K562 (cell line): Measurements from ENCODE around the gene SUFU.

Source experiments
- MLX ChIP-seq, 2 experiments: fragments of 450-650 bp in 1 of 2; sonication (generic) in 1 of 2; formaldehyde crosslinking; conservative IDR thresholded peaks; 2 replicates each; pipeline versions ENCODE4 v1.4.0 to v1.8.1; 2020 to 2022; ENCODE audit warnings: mild to moderate bottlenecking in 1 of 2, missing genetic modification reagents in 1 of 2
- NBN ChIP-seq: fragments of 450-650 bp; IDR thresholded peaks from 2 replicates; pipeline ENCODE4 v1.6.1; 2016; ENCODE audit warnings: low read depth, mild to moderate bottlenecking
- POLR2A ChIP-seq: fragments of 450-650 bp; conservative IDR thresholded peaks from 2 replicates; pipeline ENCODE4 v1.6.1; 2016
- TSHZ1 ChIP-seq: fragments of 250-450 bp; sonication (Bioruptor Pico); IDR thresholded peaks from 2 replicates; pipeline ENCODE4 v1.4.0; 2020; ENCODE audit warnings: mild to moderate bottlenecking, moderate library complexity
- USF2 ChIP-seq: sonication (generic); formaldehyde crosslinking; IDR thresholded peaks from 2 replicates; pipeline ENCODE4 v1.5.0; 2020; ENCODE audit warnings: missing genetic modification reagents

GRCh38 chr10:102503264-102504178 is at the start of gene SUFU:
- TF ChIP-seq NBN: no peak
- TF ChIP-seq USF2: no peak
- TF ChIP-seq TSHZ1: no peak
- TF ChIP-seq POLR2A: no peak; the same call in 1 of the 2 replicates
- TF ChIP-seq MLX (CRISPR knock-in tag; conservative IDR thresholded peaks at IDR 0.05): no peak
